GM18868 (cell line): Measurements from ENCODE around the gene FGR.

Source experiments
- ATAC-seq: cut with Tn5 transposase; IDR thresholded peaks from one replicate; pipeline ENCODE4 v1.9.1; 2021; ENCODE audit warnings: mild to moderate bottlenecking, moderate library complexity; ENCODE audit not compliant: unreplicated experiment

FGR gene

DNA sequence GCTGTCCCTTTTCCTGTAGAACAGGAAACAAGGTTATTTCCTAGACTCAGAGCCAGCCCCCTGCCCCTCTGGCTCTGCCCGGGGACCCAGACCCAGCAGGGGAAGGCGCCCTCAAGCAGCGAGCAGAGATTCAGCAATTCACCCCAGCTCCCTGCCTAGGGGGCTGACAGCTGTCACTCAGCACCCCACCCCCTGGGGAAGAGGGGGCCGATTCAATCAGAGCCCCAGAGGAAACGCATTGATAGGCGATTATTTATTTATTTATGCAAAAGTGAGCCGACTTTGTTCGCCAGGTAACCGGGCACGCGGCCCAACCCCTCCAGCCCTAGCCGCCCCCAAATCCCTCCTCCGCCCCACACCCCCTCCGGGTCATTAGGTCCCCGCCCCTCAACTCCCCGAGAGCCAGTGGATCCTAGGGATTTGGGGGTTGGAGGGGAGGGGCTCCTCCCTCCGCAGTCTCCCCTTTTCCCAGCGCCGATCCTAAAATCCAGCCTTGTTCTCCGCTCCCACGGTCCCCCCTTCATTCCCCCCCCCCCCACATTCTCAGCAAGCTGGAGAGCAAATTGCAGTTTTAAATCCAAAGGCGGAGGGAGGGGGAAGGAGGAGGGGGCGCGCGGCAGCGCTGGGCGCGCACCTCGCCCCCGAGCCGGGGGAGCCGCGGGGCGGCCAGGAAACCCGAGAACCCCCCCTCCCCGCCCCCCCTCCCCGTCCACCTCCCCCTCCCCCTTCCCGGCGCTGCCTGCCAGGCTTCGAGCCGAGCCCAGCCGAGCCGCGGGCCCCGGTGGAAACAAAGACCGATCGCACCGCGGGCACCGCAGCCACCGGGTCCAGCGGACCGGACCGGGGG, 32.3 kb downstream of the FGR start:
- ATAC-seq, result no peak

DNA sequence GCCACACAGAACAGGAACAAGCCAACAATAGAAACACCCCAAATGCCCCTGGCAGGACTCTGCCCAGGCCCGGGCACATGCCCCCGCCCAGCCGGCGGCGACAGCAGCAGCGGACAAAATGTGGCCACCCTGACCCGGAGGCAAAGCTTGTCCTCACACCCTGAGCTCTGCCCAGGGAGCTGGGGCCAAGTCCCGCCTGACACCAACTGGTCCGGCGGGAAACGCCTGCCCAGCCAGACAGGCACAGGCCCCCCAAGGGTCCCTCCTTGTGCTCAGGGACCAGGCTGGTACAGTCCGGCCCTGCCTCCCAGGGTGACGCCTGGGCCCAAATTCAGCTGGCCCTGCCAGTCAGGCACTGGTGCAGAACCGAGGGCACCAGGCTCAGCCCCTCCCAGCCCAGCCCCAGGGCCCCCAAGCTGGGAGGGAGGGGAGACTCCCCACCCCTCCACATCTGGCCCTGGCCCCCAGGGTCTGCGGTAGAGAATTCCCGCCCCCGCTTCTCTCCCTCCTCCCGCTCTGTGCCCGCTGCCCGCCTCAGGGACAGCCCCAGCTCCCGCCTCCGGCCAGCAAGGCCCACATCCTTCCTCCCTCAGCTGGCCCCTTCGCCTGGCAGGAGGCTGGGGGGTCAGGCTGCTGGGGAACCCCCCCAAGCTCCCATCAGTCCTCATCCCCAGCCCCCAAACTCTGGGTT, 33.1 kb downstream of the FGR start:
- ATAC-seq, result no peak

DNA sequence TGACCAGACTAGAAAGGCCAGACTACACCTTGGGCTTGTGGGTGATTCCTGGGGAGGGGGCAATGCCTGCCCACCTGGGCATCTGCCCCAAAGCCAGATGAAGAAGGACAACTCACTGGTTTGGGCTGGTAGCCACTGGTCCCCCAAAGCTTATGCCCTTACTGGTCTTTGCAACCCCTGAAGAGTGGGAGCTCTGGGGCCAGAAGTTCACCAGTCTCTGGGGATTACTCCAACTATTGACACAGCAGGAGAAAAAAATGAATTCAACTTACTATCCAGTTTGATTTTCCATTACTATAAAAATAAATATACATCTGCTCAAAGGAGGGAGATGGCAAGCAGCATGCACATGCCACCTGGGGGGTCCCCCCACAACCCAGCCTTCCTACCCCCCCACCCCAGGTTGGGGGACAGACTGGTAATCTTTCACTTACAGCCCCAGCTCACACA, 33.6 kb downstream of the FGR start:
- ATAC-seq, result no peak

DNA sequence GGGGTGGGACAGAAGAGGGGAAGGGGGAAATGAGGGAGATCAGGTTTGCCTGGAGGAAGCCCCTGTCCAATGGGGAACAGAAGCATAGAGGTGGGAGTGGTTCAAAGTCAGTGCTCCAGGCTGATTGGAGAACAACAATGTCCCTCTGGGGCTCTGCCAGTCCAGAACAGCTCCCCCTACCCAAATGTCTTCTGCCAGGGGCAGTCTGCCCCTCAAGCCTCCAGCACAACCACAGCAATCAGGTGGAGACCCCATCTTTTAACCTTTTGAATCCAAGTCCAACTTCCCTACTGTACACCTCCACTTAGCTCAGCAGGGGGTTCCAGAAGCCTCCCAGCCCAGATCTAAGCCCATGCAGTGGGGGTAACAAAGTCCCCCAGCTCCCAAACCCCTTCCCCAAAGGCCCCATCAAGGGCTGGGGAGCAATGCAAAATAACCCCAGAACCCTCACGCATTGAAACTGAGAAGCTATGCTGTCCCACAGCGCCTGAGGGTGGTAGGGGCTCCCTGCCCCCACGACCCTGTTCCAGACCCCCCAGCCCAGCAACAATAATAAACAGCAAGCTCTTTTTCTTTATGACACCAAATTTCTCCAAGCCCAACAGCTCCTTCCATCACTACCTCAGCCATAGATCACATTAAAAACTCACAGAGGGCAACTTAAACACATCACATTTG, 34.3 kb downstream of the FGR start:
- no peak for ATAC-seq

DNA sequence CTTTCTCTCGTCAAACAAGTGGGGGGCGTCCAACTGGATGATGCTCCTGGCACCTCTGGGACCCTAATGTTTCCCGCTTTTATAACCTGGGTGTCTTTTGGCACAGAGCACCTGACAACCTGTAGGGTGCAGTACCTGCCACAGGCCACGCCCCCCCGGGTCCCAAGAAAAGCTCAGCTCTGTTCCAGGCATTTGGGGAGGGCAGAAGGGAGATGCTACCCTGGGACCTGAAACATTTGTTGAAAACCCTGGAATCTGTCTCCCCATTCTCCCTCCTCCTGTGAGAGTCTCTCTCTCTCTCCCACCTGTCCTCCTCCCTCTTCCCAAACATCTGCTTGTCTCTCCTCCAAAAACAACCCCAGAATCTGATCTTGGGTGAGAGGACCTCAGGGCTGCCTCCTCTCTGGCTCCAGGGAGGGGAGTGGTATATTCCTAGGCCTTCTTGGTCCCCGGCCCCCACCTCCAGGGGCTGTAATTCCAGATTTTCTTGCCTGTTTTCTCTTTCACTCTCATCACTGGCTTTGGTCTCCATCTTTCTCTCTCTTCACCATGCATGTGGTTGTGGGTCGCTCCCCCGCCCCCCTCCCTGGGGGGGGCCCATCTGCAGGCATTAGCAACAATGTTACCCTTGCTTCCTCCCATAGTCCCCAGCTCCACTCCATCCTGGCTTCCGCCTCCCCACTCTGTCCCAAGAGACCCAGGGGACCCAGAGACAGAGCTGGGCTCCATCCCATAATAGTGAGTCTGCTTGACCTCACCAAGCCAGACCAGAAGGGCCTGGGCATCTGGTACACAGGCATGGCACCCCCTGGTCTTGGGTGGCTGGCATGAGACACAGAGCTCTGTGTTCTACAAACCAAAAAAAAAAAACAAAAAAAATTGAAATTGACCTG, 35.1 kb downstream of the FGR start:
- no peak for ATAC-seq

DNA sequence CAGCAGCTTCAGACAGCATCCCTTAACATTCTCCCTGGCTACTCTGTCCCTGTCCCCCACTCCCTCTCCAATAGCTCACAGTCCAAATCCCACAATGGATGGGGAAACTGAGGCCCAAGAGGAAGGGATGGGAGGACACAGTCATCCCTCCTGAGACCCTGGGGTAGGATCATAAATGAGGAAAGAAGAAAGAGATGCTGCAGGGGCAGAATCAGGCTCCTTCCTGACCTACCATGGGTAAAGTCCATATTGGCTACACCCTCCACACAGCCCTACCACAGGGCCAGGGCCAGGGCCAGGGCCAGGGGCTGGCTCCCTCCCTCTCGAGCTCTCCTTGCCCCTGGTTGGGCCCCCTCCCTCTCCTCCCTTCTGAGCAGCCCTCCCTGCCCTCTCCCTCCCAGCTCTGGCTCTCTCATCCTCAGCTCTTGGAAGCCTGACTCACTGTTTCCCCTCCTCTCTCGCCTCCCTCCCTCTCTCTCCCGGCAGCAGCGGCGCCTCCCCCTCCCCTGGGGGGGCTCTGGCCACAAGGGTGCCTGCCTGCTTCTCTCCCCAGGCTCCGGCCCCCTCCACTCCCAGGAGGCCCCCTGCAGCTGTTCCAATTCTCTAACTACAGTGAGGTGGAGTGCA, 36.0 kb downstream of the FGR start:
- no peak for ATAC-seq

DNA sequence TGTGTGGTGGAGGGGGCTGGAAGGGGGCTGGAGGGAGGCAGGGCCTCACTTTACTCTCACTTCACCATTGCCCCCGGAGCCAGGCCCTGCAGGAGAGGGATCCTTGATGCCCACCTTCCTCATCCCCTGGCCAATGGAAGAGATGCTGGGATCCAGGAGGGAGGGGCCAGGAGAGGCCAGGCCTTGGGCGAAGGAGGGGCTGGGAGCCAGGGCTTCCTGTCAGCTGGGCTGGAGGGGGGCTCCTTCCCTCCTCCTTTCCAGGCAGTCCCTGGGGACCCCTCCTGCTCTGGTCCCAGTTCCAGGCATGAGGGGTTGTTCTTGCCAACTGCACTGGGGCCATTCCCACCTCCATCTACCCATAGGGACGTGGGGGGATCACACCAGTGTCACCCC, 36.7 kb downstream of the FGR start:
- no peak for ATAC-seq

DNA sequence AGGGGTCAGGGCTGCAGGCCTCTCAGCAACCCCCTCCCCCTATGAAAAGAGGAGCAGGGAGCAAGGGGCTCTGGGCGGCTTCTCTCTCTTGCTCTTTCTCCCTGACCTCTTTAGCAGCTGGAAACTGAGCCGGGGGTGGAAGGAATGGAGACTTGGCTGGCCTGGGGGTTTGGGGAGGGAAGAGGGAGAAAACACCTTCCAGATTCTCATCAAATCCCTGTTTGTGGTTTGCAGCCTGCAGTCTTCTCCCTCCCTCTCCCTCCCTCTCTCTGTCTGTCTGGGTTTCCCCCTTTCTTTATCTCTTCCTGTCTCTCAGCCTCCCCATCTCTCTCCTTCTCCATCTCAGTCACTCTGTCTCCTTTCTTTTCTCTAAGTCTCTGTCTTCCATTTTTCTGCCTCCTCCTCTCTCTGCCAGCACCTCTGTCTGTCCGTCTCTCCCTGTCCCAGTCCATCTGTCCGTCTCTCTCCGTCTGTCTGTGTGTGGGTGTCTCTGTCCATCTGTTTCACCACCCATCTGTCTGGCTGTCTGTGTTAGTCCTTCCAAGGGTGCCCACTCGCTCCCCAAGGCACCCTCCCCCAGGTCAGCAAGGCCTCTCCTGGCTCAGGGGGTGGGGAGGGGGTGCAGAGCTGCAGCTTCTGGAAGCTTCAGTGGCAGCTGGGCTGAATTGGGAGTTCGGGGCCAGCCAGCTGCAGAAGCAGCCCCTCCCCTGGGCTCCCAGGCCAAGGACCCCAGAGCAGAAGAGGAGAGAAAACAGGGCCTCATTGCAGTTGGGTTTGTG, 37.3 kb downstream of the FGR start:
- ATAC-seq, result no peak

DNA sequence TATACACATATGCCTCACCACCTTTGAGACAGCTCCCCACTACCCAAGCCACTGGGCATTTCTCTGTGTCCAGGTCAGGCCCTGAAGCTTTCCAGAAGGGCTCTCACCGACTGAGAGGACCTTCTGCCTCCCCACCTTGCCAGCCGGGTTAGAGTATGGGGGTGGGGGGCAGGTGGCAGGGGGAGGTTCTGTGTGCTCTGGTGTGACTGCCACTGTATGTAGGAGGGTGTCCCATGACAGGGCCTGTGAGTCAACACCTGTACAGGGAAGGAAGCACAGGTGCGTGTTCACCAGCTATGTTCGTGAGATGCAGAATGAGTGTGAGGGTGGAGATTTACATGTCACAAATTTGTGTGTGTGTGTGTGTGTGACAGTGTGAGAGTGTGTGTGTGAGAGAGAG, 38.0 kb downstream of the FGR start:
- no peak for ATAC-seq

DNA sequence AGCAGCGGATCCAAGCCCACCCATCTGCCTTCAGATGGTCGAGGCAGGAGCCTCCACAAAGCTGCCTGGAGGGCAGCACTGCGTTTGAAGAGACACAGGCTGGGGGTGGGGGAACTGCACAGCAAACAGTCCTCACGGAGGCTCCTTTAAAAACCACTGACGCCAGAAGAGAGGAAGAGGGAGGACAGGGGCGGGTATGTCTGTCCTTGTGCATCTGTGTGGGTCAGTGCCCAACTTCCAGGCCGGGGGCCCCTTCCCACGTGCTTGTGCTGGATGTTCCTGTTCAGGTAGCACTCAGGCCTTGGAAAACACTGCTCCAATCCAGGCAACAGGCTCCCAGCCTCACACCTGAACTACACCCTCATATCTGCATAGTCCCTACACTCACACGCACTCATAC, 38.7 kb downstream of the FGR start:
- ATAC-seq, result no peak

DNA sequence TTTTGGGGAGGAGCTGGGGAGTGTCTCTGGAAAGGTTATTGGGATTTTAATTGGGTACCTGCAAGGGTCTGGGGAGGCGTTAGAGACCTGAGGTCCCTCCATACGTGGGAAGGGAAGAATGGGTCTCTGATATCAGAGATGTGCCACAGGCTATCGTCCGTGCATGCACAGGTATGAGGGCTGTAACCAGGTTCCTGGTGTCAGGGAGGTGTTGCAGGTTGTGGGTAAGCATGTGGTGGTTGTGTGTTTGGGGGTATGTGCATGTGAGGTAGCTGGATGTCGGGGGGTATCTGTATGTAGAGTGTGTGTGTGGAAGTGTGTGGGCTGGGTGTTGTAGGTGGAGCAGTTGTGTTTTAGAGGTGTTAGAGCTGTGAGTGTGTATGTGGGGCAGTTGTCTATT, 39.4 kb downstream of the FGR start:
- no peak for ATAC-seq

DNA sequence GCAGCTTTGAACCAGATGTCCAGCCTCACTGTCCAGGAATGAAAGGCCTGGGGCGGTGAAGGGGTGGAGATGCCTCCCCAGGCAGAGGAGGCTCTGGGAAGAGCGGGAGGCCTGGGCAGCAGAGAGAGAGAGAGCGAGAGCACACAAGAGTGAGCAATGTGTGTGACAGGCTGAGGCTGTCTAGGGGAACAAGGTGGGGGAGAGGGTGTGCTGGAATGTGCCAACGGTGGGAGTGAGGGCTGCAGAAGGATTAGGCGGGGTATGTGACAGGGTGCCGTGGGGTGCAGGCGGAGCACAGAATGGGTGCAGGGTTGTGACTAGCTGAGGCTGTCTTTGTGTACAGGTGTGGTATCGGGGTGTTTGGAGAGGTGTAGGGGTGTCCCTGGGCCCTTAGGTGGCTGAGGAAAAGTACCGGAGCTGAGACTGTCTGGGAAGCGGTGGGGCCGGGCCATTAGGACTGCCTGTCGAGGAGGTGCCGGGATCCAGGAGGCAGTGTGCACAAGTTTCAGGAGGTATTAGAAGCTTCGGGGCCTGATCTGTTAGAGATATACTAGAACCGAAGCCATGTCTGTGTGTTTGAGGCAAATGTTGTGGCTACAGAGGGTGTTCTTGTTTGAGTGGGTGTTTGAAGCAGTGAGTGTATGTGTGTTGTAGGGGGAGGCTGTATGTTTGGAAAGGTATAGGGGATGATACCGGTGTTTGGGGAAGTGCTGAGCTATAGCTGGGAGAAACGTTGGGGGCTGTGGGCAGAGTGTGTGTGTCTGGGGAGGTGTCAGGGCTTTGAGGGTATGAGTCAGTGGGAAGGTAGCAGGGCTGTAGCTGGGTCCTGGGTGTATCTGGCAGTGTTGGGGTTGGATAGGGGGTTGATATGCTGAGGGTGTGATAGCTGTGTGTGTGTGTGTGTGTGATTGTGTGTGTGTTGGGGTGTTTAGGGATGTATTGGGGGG, 40.1 kb downstream of the FGR start:
- ATAC-seq, result no peak

DNA sequence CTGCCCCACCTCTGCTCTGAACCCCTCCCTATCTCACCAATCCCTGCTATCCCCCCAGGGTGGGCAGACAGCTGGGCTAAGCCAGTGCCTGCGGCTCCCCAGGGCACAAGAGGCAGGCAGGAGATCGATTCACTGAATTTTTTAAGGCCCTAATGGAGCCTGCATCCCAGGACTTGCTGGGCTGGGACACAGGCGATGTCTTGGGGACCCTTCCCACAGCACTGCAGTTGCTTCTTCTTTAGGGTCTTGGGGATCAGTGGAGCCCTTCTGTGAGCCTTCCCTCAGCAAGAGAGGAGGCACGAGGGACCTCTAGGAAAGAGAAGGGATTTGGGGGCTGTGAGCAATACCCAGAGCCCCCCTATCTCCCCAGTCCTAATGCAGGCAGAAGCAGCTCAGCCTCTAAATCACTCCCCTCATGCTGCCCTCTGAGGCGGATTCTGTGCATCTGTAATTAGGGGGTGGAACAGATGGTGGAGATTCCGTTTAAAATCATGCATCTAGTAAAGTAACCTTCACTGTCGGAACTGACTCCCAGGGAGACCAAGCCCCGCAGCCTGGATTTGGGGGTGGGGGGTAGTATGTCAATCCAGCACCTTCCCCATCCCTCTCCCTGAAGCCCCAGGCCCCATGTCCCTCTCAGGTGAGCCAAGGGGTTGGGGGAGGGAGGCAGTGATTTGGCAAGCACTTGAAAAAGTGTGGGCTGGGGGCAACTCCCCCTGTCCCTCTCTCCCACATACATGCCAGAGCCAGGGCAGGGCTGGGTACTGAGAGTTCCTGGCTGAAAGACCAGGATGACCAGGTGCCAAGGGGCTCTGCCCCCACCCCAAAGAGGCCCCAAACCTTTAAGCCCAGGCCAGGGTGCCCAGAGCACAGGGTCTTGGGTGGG, 41.1 kb downstream of the FGR start:
- ATAC-seq, result no peak

DNA sequence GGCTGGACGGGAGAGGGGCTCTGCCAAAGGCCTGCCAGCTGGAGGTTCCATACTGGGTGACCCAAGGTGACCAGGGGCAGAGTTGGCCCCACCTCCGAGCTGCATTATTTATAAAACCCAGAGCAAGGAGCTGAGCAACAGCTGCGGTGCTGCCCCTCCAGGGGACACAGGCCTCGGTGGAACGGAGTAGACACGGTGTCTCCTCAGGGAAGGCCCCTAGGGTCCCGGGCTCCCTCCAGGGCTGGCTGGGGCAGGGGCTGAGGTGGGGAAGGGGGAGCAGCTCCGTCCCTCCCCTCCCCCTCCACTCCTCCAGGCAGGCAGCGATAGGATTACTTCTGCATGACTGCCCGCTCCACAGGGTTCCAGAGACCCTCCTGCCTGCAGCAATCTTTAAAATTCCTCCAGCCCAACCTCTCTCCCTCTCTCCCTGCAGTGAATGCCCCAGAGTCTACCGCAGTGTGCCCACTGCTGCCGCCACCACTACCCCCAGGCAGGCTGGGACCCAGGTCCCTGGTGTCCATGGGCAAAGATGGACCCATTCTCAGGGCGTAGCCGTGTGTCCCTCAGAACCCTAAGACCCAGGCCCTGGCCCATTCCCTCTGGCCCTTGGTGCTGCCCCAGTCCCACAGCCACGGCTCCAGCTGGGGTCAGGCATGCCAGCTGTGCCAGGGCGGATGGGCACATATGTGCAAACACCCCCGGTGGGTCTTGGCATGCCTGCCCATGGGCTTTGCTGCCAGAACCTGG, 41.9 kb downstream of the FGR start:
- no peak for ATAC-seq

DNA sequence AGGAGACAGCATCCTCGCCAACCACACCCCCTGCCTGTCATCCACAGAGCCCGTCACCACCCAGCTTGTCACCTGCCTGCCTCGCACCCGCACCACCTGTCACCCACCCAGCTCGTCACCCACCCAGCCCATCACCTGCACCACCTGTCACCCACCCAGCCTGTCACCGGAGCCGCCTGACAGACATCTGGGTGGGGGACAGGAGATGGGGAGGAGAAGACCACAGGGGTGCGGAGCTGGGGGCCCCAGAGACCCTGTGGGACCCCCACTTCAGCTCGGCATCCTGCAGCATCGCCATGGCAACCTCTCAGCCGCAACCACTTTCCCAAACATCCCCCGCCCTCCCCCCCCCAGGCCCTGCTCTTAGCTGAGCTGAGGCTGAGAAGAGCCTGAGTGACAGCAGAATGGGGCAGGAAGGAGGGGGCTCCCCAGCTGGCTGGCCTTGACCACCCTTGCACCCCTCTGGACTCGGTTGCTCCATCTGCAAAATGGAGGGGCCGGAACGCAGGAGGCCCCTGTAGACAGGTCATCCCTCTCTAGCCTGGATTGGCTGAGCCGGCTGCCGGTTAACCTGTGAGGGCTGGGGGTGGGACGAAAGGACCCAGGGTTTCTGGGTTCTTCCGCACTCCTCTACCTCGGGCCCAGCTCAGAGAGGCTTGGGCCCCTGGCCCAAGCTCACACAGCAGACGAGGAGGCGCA, 42.6 kb downstream of the FGR start:
- ATAC-seq, result no peak

DNA sequence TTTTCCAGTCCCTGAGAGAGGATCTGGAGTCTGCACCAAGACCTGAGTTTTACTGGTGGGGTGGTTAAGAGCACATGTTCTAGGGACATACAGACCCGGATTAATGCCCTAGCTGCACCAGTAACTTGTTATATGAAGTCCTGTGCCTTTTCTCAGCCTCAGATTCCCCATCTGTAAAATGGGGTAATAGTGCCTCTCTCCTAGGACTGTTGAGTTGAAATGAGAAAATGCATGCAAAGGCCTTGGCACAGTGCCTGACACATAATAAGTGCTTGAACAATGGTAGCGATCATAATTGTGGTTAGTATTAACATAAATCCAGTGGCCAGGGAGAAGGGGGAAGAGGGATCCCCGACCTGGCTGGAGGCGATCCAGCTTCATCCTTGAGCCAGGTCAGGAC, 43.4 kb downstream of the FGR start:
- ATAC-seq, result no peak
